Activated T-helper 2 cell treated with anti-CD3 and anti-CD28 coated beads, Interferon-gamma antibody, Interleukin-2, Interleukin-4, amounts not matched to agents 10 μg/mL and 5 μg/mL and 100 μg/mL, durations not matched to agents 14 hours and 24 hours and 36 hours (primary cell): Measurements from ENCODE around the gene NMB. TPM values are rescaled to one million over a fixed set of nuclear protein-coding genes. Genes with fewer than 3 reads are reported as not detected.

Experiments used
- total RNA-seq: library from RNA; stranded (reverse); gene quantifications from 2 replicates; pipeline ENCODE4 v1.2.3, GENCODE V29; 2022

Gene NMB
- total RNA-seq, 1 donor from 2014 or later, result 2.5 TPM

Other genes starting within 250 kb of the NMB start
- 10.1 and 10.6 TPM in 2 replicates for gene ZSCAN2, start 57.2 kb downstream of the NMB start, total RNA-seq
- 20.5 and 21.3 TPM in 2 replicates for gene WDR73, start 3.9 kb downstream of the NMB start, total RNA-seq
- gene SEC11A, start 57.9 kb upstream of the NMB start, total RNA-seq, result 115 and 117 TPM in 2 replicates
- gene ZNF592, start 90.4 kb upstream of the NMB start, total RNA-seq, result 29.3 and 31.3 TPM in 2 replicates
- gene ALPK3, start 159.2 kb upstream of the NMB start, total RNA-seq, result 0.34 TPM in 2 replicates
- not detected in 2 replicates for gene SLC28A1, start 226.5 kb upstream of the NMB start, total RNA-seq